GM10847 (cell line): ENCODE data around the gene CCM2.
A peak's percentile ranks its signal among the peaks of the same experiment; 100 is the strongest.

Experiments
- POLR2A ChIP-seq: IDR thresholded peaks from 2 replicates; pipeline ENCODE4 v1.6.1; 2011; ENCODE audit not compliant: insufficient read length; ENCODE audit errors: extremely low read depth

CCM2 gene

GRCh38 chr7:44985033-44985695 is 14.8 kb upstream of the CCM2 start:
- TF ChIP-seq POLR2A, result no peak

GRCh38 chr7:44985900-44986217 is 14.1 kb upstream of the CCM2 start:
- TF ChIP-seq POLR2A, result no peak

- peak; percentile 99 for TF ChIP-seq POLR2A
Observed at GRCh38 chr7:44986218-44987053, 13.6 kb upstream of the CCM2 start.

GRCh38 chr7:44987457-44987856 is 12.5 kb upstream of the CCM2 start:
- TF ChIP-seq POLR2A, result no peak

GRCh38 chr7:44987996-44988395 is 12.0 kb upstream of the CCM2 start:
- TF ChIP-seq POLR2A, result no peak

- TF ChIP-seq POLR2A, result no peak
Observed at GRCh38 chr7:44988701-44989100, 11.3 kb upstream of the CCM2 start.

- no peak for TF ChIP-seq POLR2A
Observed at GRCh38 chr7:44989132-44989531, 10.9 kb upstream of the CCM2 start.

- no peak for TF ChIP-seq POLR2A
Observed at GRCh38 chr7:44990109-44991023, 9.6 kb upstream of the CCM2 start.

GRCh38 chr7:44994877-44995554 is 5.0 kb upstream of the CCM2 start:
- TF ChIP-seq POLR2A, result no peak

GRCh38 chr7:44995555-44996493 is 4.2 kb upstream of the CCM2 start:
- TF ChIP-seq POLR2A, result no peak

- TF ChIP-seq POLR2A, result no peak
Observed at GRCh38 chr7:44998153-44998871, 1.7 kb upstream of the CCM2 start.

- no peak for TF ChIP-seq POLR2A
Observed at GRCh38 chr7:44999245-45000092, 532 bp upstream of the CCM2 start.
